ENCODE measurements around the gene INTS7.
"Not testable (repeated sequence)": the region's sequence is repeated elsewhere in the genome, so short reads cannot be mapped to it uniquely, and the experiment has no call there.

Gene INTS7

DNA sequence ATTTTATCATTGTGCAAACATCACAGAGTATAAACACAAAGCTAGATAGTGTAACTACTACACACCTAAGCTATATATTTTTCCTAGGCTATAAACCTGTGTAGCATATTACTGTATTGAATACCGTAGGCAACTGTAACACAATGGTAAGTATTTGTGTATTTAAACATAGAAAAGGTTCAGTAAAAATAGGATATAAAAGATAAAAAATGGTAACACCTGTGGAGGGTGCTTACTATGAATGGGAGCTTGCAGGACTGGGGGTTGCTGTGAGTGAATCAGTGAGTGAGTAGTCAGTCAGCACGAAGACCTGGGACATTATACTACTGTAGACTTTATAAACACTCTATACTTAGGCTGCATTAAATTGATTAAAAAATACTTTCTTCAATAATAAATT lies 4.3 kb upstream of the INTS7 start:
- no peak for DNase-seq (ENCODE audit: low read depth in 1 of 2, low spot score in 1 of 2)

DNA sequence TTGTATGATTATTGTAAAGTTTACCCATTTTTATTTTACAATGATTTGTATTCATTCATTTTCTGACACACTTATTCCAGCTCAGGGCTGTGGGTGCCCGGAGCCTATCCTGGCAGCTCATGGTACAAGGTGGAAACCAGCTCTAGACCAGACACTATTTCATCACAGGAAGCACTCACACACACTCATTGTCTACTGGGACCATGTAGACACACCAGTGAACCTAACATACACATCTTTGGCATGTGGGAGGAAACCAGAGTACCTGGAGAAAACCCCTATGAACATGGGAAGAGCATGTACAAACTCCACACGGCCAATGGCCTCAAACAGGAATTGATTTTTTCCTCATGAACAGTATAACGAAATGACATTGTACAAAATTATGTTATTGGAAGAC lies 2.5 kb upstream of the INTS7 start:
- DNase-seq (ENCODE audit: low read depth in 1 of 2, low spot score in 1 of 2), result no peak

DNA sequence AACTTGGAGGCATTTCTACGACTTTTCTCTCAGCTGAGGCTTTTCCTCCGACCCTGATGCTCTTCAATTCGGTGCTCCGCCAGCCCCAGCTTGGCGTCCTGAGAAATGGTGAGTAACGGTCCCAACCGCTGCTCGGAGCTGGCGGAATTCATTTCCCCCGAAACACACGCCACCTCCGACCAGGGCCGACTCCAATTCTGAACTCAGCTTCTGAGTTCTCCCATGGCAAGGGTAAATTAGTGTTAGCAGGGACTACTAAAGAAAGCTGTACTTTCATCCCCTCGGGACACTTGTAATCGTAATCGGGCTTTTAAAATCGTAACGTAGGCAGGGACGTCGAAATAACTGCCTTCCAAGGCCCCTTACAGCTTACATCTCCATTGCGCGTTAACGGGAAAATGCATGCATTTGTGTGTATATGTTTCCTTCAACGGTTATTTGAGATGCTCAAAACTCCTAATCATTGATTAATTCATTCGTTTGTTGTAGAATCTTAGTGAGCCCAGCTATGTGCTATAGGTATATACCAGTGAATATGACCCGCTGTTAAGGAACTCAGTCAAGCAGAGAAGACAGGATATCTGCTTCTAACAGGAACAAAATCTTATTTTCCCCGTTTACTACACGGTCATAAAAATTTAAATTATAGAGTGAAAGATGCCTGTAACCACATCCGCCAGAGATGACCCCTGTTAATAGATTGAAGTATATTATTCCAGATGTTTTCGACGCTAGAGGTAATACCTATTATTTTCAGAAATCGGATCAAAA lies 663 bp upstream of the INTS7 start:
- no peak for DNase-seq (ENCODE audit: low read depth in 1 of 2, low spot score in 1 of 2)

DNA sequence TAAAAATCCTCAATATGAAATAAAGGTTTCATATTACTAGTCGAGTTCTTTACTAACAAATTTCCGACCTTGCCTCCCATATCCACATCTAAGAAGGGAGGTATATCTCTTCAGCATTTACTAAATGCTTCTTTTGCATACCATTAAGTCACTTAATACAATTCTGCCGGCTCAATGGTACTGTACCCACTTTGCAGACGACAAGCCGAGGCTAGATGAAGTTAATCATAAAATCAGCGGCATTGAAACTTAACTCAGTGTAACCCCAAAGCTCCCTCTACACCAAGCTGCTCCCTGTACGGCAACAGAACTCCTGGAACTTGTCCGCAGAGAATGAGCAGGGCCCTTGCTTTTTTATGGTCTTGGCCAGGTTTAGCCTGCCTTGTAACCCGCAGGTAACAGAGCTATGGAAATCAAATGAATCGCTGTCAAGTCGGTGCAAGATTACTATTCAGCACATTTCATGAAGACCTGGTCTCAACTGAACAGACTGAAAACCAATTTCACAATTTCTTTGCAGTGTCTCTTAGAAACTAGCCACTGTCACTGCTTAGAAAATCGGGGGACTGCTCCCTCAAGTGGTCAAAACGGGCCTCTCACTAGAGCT lies 738 bp downstream of the INTS7 start:
- DNase-seq (ENCODE audit: low read depth in 1 of 2, low spot score in 1 of 2), result no peak

DNA sequence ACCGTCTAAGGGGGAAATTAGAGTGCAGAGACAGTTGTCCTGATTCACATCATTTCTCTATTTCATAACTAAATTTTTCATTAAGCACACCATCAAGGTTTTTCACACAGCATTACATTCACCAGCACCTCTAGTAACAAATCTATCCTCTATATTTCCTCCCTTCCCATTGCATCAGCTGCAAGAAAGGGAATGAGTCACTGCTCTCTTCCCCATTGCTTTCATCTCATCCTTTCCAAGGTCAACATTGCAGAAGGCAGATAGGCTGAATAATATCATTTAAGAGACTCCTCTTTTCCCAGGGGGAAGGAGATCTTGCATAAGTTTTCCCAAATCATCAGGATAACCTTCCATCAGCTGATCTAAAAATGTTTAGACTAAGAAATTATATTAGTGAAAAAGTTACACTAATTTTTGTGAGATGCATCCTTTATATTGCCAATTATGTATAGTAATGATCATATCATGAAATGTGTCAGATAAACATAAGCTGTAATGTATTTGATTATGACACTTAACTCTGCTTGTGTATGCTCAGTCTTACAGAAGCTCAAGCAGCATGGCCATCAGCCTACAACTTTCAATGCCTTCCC lies 4.3 kb downstream of the INTS7 start:
- DNase-seq (ENCODE audit: low read depth in 1 of 2, low spot score in 1 of 2), result no peak

DNA sequence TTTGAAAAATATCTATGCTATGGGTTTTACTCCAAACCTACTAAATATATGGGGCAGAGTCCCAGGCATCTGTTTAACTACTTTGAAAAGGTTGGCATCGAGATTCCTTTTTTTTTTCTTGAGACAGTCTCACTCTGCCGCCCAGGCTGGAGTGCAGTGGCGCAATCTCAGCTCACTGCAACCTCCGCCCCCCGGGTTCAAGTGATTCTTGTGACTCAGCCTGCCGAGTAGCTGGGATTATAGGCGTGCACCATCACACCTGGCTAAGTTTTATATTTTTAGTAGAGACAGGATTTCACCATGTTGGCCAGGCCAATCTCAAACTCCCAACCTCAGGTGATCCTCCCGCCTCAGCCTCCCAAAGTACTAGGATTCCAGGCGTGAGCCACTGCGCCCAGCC lies 7.6 kb downstream of the INTS7 start:
- not testable (repeated sequence) for DNase-seq (ENCODE audit: low read depth in 1 of 2, low spot score in 1 of 2)

DNA sequence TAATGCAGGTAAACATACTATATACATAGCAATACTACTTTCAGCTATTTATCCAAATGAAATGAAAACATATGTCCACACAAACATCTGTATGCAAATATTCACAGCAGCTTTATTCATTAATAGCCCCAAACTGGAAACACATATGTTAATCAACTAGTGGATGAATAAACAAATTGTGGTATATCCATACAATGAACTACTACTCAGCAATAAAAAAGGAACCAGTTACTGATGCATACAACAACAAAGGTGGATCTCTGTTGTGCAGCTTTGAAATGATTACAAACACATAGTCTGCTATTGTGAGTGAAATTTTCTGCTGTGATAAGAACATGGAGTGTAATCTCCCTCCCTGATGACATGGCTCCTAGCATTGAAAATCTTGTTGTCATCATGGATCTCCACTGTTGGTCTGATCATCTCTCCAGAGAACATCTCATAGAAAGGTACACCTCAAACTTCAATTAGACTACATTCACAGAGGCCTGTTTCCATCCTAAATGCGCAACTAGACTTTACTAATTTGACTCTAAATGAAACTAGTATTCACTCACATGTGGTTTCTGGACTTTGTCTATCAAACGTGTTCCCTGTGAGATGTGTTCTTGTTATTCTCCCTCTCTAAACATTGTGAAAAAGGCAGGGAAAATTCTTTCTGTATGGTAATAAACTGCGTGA lies 10.7 kb downstream of the INTS7 start:
- no peak for DNase-seq (ENCODE audit: low read depth in 1 of 2, low spot score in 1 of 2)

DNA sequence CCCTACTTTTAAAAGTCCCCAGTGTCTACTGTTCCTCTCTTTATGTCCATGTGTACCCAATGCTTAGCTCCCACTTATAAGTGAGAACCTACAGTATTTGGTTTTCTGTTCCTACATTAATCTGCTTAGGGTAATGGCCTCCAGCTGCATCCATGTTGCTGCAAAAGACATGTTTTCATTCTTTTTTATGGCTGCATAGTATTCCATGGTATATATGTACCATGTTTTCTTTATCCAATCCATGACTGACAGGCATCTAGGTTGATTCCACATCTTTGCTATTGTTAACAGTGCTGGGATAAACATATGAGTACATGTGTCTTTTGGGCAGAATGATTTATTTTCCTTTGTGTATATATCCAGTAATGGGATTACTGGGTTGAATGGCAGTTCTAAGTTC lies 12.4 kb downstream of the INTS7 start:
- not testable (repeated sequence) for DNase-seq (ENCODE audit: low read depth in 1 of 2, low spot score in 1 of 2)

DNA sequence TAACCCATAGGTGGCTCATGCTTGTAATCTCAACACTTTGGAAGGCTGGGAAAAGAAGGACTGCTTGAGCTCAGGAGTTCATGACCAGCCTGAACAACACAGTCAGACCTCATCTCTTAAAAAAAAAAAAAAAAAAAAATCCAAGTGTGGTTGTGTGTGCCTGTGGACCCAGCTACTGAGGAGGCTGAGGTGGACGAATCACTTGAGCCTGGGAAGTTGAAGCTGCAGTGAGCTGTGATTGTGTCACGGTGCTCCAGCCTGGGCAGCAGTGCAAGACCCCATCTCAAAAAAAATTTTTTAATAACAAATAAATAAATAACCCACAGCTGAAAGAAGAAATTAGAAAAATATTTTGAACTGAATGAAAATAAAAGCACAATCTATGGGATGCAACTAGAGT lies 13.8 kb downstream of the INTS7 start:
- no peak for DNase-seq (ENCODE audit: low read depth in 1 of 2, low spot score in 1 of 2)

DNA sequence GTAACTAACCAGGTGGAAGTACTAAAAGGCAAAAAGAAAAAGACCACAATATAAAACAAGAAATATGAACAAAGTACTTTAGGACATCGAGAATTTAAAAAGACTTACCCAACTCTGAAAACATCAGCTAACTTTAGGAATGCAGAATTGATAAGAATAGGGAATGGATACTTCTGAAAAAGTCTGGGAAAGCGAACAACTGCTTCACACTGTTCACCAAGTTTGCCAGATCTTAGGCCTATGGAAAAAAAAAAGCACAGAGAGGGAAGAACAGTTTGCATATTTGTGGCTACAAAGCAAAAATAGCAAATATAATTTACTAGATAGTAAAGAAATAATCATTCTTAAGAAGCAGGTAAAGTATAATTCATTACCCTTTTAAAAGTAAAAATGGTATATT lies 14.4 kb downstream of the INTS7 start:
- no peak for DNase-seq (ENCODE audit: low read depth in 1 of 2, low spot score in 1 of 2)

DNA sequence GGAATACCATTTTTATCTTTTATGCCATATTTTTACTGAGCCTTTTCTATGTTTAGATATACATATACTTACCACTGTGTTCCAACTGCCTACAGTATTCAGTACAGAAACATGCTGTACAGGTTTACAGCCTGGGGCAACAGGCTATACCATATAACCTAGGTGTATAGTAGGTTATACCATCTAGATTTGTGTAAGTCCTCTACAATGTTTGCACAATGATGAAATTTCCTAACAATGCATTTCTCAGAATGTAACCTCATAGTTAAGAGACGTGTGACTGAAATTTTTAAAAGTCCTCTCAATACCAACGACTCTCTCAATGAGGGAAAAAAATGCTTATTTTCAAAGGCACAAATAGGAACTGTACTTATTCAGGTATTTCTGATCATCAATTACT lies 21.7 kb downstream of the INTS7 start:
- no peak for DNase-seq (ENCODE audit: low read depth in 1 of 2, low spot score in 1 of 2)

DNA sequence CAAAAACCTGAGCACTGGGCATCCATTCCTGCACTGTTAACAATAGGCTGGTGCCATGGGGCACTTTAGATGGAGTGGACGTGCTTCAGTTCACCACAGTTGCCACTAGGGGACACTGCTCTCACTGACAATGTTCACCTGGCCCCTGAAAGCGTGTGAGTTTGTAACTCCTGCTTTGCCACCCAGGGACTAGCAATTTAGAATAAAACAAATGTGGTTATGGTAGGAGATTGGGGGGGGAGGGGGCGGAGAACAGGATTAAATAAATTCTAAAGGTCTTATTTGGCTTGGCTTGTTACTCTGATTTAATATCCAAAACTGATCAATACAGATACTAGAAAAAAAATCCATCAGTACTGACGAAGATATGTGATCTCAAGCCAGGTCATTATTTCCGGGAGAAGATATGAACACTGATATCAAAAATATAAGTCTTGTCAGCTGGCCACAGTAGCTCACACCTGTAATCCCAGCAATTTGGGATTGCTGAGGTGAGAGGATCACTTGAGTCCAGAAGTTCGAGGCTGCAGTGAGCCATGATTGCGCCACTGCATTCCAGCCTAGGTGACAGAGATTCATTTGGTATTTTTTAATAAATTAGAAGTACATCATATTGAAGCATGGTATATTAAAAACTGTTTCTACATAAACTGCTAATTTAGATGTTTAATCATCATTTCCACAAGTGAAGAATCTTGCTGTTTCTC lies 23.2 kb downstream of the INTS7 start:
- DNase-seq (ENCODE audit: low read depth in 1 of 2, low spot score in 1 of 2), result peak; percentile 28 to 37

DNA sequence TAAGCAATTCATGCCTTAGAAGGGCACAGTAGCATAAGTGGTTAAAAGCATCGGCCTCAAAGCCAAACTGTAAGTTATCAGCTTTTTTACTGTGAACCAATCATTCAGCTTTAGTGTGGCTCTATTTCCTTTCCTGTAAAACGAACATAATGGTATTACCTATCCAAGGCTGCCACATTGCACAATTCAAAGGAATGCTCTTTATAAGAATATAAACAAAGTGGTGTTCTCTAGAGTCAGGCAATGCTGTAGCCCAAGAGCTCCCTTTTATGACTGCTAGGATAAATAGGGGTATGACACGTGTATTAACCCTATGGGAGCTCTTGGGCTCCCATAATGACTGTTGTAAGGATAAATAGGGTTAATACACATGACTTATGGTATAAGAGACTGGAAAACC lies 25.4 kb downstream of the INTS7 start:
- no peak for DNase-seq (ENCODE audit: low read depth in 1 of 2, low spot score in 1 of 2)

DNA sequence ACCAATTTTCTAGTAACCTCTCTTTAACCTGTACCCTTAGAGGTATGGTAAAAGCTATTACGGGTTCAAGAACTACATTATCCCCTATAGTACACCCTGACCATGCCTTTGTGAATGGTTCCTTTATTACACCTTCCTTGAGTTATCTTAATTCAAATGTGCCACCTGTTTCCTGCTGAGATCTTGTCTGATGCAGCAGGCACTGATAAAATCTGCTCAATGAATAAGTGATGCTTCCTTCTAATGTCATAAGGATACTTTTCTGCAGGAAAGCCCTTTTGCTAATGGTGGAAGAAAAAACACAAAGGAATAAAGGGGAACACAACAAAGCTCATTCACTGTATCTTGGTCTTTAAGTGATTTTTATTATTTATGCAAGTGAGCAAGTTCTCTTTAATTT lies 25.8 kb downstream of the INTS7 start:
- DNase-seq (ENCODE audit: low read depth in 1 of 2, low spot score in 1 of 2), result no peak

DNA sequence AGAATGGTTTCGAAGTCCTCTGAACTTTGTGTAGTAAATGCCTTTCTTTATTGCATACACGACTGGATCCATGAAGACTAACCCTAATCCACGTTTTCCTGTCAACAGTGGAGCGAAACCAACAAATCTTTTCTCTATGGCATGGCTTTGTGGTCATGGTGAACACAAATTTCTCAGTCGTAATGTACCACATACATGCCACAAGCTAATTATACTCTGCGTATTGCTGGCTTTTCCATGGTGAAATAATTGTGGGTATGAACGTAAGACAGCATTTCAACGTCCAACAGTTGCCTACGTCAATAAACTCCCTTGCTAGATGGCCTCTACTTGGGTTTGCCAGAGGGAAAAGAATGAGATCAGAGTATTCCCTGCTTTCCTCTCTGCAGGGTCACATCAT lies 27.5 kb downstream of the INTS7 start:
- no peak for DNase-seq (ENCODE audit: low read depth in 1 of 2, low spot score in 1 of 2)

DNA sequence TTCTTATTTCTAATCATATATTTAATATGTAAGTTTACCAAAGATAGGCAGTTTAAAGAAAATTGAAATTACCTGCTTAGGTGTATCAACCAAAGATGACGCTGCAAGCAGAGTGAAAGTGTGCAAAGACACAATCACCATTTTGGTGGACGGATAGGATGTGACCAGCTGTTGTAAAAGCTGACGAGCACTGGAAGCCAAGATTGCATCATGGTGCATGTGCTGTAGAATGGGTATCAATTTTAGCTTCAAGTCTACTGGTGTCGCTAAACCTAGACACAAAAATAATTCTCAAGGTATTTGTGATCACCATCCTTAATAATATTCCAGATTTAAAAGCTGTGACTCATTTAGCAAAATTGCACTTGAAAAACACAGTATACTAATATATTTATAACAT lies 28.2 kb downstream of the INTS7 start:
- no peak for DNase-seq (ENCODE audit: low read depth in 1 of 2, low spot score in 1 of 2)

DNA sequence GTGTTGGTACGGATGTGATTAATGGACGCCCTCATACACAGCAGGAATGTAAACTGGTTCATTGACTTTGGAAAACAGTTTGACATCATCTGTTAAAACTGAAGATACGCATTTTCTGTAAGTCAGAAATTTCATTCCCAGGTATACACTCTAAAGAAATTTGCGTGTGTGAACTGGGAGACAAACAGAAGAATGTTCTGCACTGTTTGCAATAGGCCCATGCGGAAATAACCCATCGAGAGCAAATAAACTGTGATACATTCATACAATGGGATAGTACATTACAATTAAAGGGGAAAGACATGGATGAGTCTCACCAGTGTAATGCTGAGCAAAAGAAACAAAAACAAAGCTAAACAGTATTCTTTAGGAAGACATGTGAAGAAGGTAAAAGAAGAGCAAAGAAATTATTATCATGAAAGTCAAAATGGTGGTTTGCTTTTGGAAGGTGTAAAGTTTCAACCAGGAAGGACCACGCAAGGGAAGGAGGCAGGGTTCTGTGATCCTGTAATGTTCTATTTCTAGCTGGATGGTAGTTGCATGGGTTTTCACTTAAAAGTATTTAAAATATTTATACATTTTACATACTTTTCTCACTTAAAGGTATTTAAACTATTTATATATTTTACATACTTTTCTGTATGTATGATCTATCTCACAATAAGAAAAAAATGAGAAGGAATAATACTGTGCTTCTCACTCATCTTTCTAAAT lies 30.3 kb downstream of the INTS7 start:
- DNase-seq (ENCODE audit: low read depth in 1 of 2, low spot score in 1 of 2), result no peak

DNA sequence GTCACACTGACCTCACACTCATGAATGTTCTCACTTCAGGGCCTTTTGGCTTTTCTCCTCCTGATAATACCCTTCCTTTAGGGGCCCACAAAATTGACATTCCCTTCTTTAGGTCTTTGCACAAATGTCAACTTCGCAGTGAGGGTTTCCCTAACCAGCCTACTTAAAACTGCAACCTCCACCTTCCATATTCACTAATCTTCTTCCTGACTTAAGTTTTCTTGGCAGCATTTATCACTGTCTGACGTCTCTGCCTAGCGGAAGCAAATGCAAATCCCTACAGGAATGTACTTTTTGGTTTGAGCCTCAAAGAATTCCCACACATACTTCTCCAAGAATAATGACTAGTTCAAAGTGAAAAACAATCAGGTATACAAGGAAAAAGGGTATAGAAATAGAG lies 32.8 kb downstream of the INTS7 start:
- no peak for DNase-seq (ENCODE audit: low read depth in 1 of 2, low spot score in 1 of 2)

DNA sequence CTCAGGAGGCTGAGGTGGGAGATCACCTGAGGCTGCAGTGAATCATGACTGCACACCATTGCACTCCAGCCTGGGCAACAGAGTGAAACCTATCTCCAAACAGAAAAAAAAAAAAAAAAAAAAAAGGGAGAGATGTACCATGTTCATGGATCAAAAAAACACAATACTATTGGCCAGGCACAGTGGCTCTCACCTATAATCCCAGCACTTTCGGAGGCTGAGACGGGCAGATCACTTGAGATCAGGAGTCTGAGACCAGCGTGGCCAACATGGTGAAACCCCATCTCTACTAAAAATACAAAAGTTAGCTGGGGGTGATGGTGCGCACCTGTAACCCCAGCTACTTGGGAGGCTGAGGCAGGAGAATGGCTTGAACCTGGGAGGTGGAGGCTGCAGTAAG lies 37.9 kb downstream of the INTS7 start:
- DNase-seq (ENCODE audit: low read depth in 1 of 2, low spot score in 1 of 2), result not testable (repeated sequence)

DNA sequence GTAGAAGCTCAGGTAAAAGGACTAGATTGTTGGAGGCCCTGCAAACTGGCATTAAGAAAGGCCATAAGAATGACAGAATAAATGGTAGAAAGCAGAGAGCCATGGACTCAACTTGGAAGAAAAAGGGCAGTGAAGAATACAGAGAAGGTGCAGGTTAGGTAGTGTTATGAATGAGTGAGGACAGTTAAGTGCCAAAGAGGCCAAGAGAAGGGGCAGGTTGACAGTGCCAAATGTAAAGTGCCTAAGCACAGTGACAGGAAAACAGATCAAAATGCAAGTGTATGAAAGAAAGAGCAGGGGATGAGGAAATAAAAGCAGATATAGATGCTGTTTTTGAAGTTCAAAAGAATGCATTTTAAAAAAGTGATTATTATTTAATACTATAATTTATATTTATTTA lies 43.7 kb downstream of the INTS7 start:
- no peak for DNase-seq (ENCODE audit: low read depth in 1 of 2, low spot score in 1 of 2)

Measured in activated T-helper 1 cell treated with anti-CD3 and anti-CD28 coated beads, Interleukin-2, amount 50 U/mL, for 16 hours (primary cell).